Left cardiac atrium (tissue), 4 donors: Measurements from ENCODE around the gene IL17B. TPM values are rescaled to one million over a fixed set of nuclear protein-coding genes. Genes with fewer than 3 reads are reported as not detected.

Experiments
- ATAC-seq, 2 donors: fragments of 200-7000 bp; cut with Tn5 transposase; one replicate each; pipeline ENCODE4 v1.9.1; 2020; ENCODE audit warnings: mild to moderate bottlenecking in 2 of 2, moderate library complexity in 2 of 2
- DNase-seq: peaks from one replicate; pipeline ENCODE4 v3.0.0-alpha.2; 2020
- intact Hi-C, 2 donors: fragments of 100-400 bp; cut with DNase I; formaldehyde crosslinking; loops; one replicate each; pipeline versions ENCODE4 v1.14.1 to v1.15.1; 2022 to 2023
- total RNA-seq, 2 donors: library from RNA; stranded (reverse); fragmentation: NEBNext Ultra II Directional; extraction: Animal tissue kit (Norgen Biotek cat#: 25700); gene quantifications; one replicate each; pipeline ENCODE4 v1.2.1, GENCODE V29; 2021
- donor health status: DM: no; HTN: yes; CAD: no.
- donor health status: DM: no; HTN: yes; CAD: no; lungs with severe emphysema.
- donor health status: DM: yes; HTN: yes; CAD: no.
- donor health status: Dilated cardiomyopathy.

IL17B gene
- total RNA-seq, 2 donors from 2014 or later = 0.44 to 0.89 TPM

DNA sequence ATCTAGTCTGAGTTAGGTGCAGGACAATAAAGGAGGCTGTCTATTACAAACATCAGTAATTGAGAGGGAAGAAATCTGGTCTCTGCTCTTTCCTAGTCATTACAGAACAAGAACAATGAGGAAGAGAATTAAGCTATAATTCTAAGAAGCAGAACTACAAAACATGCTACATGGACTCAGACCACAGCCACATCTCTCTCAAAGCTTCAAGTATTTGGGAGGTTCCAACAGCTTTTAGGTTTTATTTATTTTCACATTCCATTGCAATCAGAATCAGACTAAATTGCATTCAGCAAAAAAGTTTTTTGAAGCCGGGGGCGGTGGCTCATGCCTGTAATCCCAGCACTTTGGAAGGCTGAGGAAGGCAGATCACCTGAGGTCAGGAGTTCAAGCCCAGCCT, 34.9 kb downstream of the IL17B start:
- DNase-seq = no peak
- intact Hi-C loops = no loop called here
- no peak for ATAC-seq

DNA sequence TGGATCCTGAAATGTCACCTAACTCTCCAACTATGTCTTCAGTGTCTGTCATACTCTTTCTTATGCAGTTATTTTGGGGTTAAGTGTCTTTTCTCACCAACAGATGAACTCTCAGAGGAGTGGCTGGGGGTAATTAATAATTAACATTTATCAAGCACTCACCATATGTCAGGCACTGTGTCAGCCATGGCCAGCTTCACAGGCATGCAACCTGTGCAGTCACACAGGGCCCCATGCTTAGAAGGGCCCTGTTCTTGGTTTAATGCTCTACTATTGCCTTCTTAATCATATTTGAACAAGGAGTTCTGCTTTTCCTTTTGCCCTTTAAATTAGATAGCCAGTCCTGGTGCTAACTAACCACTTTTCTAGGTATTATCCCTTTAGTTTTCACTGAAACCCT, 37.2 kb downstream of the IL17B start:
- intact Hi-C loops = no loop called here
- DNase-seq (no peak), ATAC-seq (no peak)

GRCh38 chr5:149340920-149341319, 38.2 kb downstream of the IL17B start:
- intact Hi-C loops = no loop called here
- ATAC-seq (no peak), DNase-seq (no peak)

GRCh38 chr5:149338364-149338763, 40.7 kb downstream of the IL17B start:
- no peak for ATAC-seq
- intact Hi-C loops = no loop called here
- DNase-seq = no peak

GRCh38 chr5:149337736-149338135, 41.4 kb downstream of the IL17B start:
- no peak for ATAC-seq
- intact Hi-C loops = no loop called here
- no peak for DNase-seq

GRCh38 chr5:149333711-149334443, 45.2 kb downstream of the IL17B start:
- ATAC-seq = no peak

GRCh38 chr5:149328177-149328576, 50.9 kb downstream of the IL17B start:
- ATAC-seq = no peak
- intact Hi-C loops = no loop called here

More at GRCh38 chr5:149333711-149334443, 45.2 kb downstream of the IL17B start:
- intact Hi-C loops = no loop called here
- DNase-seq = no peak

GRCh38 chr5:149326611-149327010, 52.5 kb downstream of the IL17B start:
- no peak for ATAC-seq
- intact Hi-C loops = no loop called here

More at GRCh38 chr5:149328177-149328576, 50.9 kb downstream of the IL17B start:
- no peak for DNase-seq

GRCh38 chr5:149325894-149326293, 53.2 kb downstream of the IL17B start:
- no peak for ATAC-seq
- no peak for DNase-seq
- intact Hi-C loops = no loop called here

More at GRCh38 chr5:149326611-149327010, 52.5 kb downstream of the IL17B start:
- DNase-seq = no peak

- ATAC-seq = no peak
- intact Hi-C loops = no loop called here
- DNase-seq = no peak
Observed at GRCh38 chr5:149325166-149325735, 53.8 kb downstream of the IL17B start.

DNA sequence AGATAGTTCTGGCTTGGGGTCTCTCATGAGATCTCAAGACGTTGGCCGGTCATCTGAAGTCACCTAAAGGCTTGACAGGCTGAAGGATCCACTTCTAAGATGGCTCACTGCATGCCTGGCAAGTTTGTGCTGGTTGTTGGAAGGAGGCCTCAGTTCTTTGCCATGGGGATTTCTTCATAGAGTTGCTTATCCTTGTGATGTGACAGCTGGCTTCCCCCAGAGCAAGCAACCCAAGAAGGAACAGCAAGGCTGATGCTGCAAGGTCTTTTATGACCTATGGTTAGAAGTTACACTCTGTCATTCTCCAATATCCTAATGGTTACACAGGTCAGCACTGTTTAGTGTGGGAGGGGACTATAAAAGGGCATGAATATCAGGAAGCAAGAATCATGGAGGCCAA, 54.5 kb downstream of the IL17B start:
- DNase-seq (no peak), ATAC-seq (peak in 1 of 2 donors; percentile 10)
- intact Hi-C loops = no loop called here

Other genes with a start within 250 kb of the IL17B start
- gene ABLIM3, start 237.8 kb downstream of the IL17B start, total RNA-seq = 100 to 1,000 TPM; 106 to 129 TPM
- gene AFAP1L1, start 107.4 kb downstream of the IL17B start, total RNA-seq = 10 to 100 TPM; 32.8 to 38.6 TPM
- 10 to 100 TPM in 1 of 2 donors, 1 to 10 TPM in 1; 8.7 to 15.4 TPM for gene GRPEL2, start 33.8 kb downstream of the IL17B start, total RNA-seq
- gene PCYOX1L, start 21.2 kb downstream of the IL17B start, total RNA-seq = 1 to 10 TPM; 5.2 to 5.4 TPM
- gene CSNK1A1, start 172.1 kb upstream of the IL17B start, total RNA-seq = 100 to 1,000 TPM; 212 to 342 TPM
- 10 to 100 TPM; 14.1 to 17.3 TPM for gene ARHGEF37, start 202.2 kb upstream of the IL17B start, total RNA-seq